HG03439 (cell line): ENCODE results near the gene TEX261.
"Not testable (repeated sequence)": the region's sequence is repeated elsewhere in the genome, so short reads cannot be mapped to it uniquely, and the experiment has no call there.

ENCODE experiments used
- ATAC-seq: cut with Tn5 transposase; IDR thresholded peaks from one replicate; pipeline ENCODE4 v1.9.1; 2021; ENCODE audit warnings: mild to moderate bottlenecking, moderate library complexity; ENCODE audit not compliant: unreplicated experiment

Gene TEX261

GRCh38 chr2:70994699-70995425, at the start of gene TEX261:
TSS of gene TEX261 (minus strand) at chr2:70994873. CDS start at chr2:70994757, 116 bp downstream.
- ATAC-seq = peak; percentile 95

GRCh38 chr2:71043531-71044407, 49.1 kb upstream of the TEX261 start:
- ATAC-seq = no peak

GRCh38 chr2:71042287-71042686, 47.6 kb upstream of the TEX261 start:
- ATAC-seq = no peak

- ATAC-seq = not testable (repeated sequence)
Measured at GRCh38 chr2:71036296-71036695, 41.6 kb upstream of the TEX261 start.

- ATAC-seq = not testable (repeated sequence)
Measured at GRCh38 chr2:71023553-71024243, 29.0 kb upstream of the TEX261 start.

GRCh38 chr2:71021394-71021793, 26.7 kb upstream of the TEX261 start:
- ATAC-seq = not testable (repeated sequence)

- not testable (repeated sequence) for ATAC-seq
Measured at GRCh38 chr2:71019989-71020388, 25.3 kb upstream of the TEX261 start.

GRCh38 chr2:71018625-71019024, 24.0 kb upstream of the TEX261 start:
- no peak for ATAC-seq

GRCh38 chr2:71011786-71012185, 17.1 kb upstream of the TEX261 start:
- not testable (repeated sequence) for ATAC-seq

- ATAC-seq = no peak
Measured at GRCh38 chr2:71008342-71008741, 13.7 kb upstream of the TEX261 start.

- ATAC-seq = no peak
Measured at GRCh38 chr2:71006955-71007799, 12.5 kb upstream of the TEX261 start.

- ATAC-seq = no peak
Measured at GRCh38 chr2:71006323-71006722, 11.7 kb upstream of the TEX261 start.

GRCh38 chr2:71005271-71006202, 10.9 kb upstream of the TEX261 start:
- ATAC-seq = no peak

GRCh38 chr2:71004857-71005256, 10.2 kb upstream of the TEX261 start:
- ATAC-seq = no peak

GRCh38 chr2:71003966-71004755, 9.5 kb upstream of the TEX261 start:
- ATAC-seq = no peak

GRCh38 chr2:71003396-71003795, 8.7 kb upstream of the TEX261 start:
- no peak for ATAC-seq

- no peak for ATAC-seq
Measured at GRCh38 chr2:71001981-71002570, 7.4 kb upstream of the TEX261 start.

GRCh38 chr2:71001592-71001927, 6.9 kb upstream of the TEX261 start:
- no peak for ATAC-seq
